Gastroesophageal sphincter (tissue), 3 donors: Measurements from ENCODE around the gene DGLUCY.

Source experiments
- CTCF ChIP-seq, 4 experiments: fragments of 200-600 bp in 2 of 4; fragments of 450-650 bp in 2 of 4; sonication (generic) in 1 of 4; IDR thresholded peaks; one replicate each; pipeline ENCODE4 v1.5.1; 2017 to 2019; ENCODE audit warnings: antibody characterized with exemption in 4 of 4, mild to moderate bottlenecking in 2 of 4, moderate library complexity in 2 of 4
- POLR2A ChIP-seq, 2 donors: fragments of 450-650 bp; IDR thresholded peaks; one replicate each; pipeline ENCODE4 v1.6.1; 2017; ENCODE audit warnings: antibody characterized with exemption in 2 of 2, mild to moderate bottlenecking in 2 of 2, moderate library complexity in 1 of 2
- POLR2AphosphoS5 ChIP-seq: sonication (generic); formaldehyde crosslinking; IDR thresholded peaks from one replicate; pipeline ENCODE4 v1.6.1; 2017; ENCODE audit warnings: antibody characterized with exemption

GRCh38 chr14:91075553-91075952 lies 38.3 kb upstream of the DGLUCY start:
- TF ChIP-seq POLR2A (IDR thresholded peaks at IDR 0.05) (no peak), CTCF (IDR thresholded peaks at IDR 0.05) (no peak), POLR2AphosphoS5 (no peak)
